ENCODE data around the gene INSYN1.

The INSYN1 gene

GRCh38 chr15:73777741-73778140 lies 24.6 kb upstream of the INSYN1 start:
- no peak for DNase-seq (ENCODE audit: low spot score)

GRCh38 chr15:73773428-73773827 lies 20.3 kb upstream of the INSYN1 start:
- DNase-seq (ENCODE audit: low spot score) = no peak

- no peak for DNase-seq (ENCODE audit: low spot score)
These were observed 18.4 kb upstream of the INSYN1 start for GRCh38 chr15:73771385-73772045.

GRCh38 chr15:73770050-73770449 lies 16.9 kb upstream of the INSYN1 start:
- no peak for DNase-seq (ENCODE audit: low spot score)

- no peak for DNase-seq (ENCODE audit: low spot score)
These were observed 14.8 kb upstream of the INSYN1 start for GRCh38 chr15:73767806-73768501.

GRCh38 chr15:73766598-73766997 lies 13.4 kb upstream of the INSYN1 start:
- DNase-seq (ENCODE audit: low spot score) = no peak

- DNase-seq (ENCODE audit: low spot score) = no peak
These were observed 12.6 kb upstream of the INSYN1 start for GRCh38 chr15:73765778-73766177.

- DNase-seq (ENCODE audit: low spot score) = no peak
These were observed 10.8 kb upstream of the INSYN1 start for GRCh38 chr15:73763931-73764330.

GRCh38 chr15:73760330-73761329 lies 7.5 kb upstream of the INSYN1 start:
- no peak for DNase-seq (ENCODE audit: low spot score)

- no peak for DNase-seq (ENCODE audit: low spot score)
These were observed 5.3 kb upstream of the INSYN1 start for GRCh38 chr15:73758461-73758860.

GRCh38 chr15:73757571-73757970 lies 4.4 kb upstream of the INSYN1 start:
- DNase-seq (ENCODE audit: low spot score) = no peak

- DNase-seq (ENCODE audit: low spot score) = no peak
These were observed 3.9 kb upstream of the INSYN1 start for GRCh38 chr15:73756947-73757513.

GRCh38 chr15:73756390-73756789 lies 3.2 kb upstream of the INSYN1 start:
- no peak for DNase-seq (ENCODE audit: low spot score)

- DNase-seq (ENCODE audit: low spot score) = no peak
These were observed 2.8 kb upstream of the INSYN1 start for GRCh38 chr15:73755946-73756345.

- DNase-seq (ENCODE audit: low spot score) = no peak
These were observed 2.3 kb upstream of the INSYN1 start for GRCh38 chr15:73755481-73755880.

GRCh38 chr15:73754461-73754860 lies 1.3 kb upstream of the INSYN1 start:
- no peak for DNase-seq (ENCODE audit: low spot score)

GRCh38 chr15:73752806-73753193 lies 351 bp downstream of the INSYN1 start:
- no peak for DNase-seq (ENCODE audit: low spot score)

- no peak for DNase-seq (ENCODE audit: low spot score)
These were observed 999 bp downstream of the INSYN1 start for GRCh38 chr15:73751899-73752805.

GRCh38 chr15:73751511-73751898 lies 1.6 kb downstream of the INSYN1 start:
- DNase-seq (ENCODE audit: low spot score) = no peak

GRCh38 chr15:73750951-73751350 lies 2.2 kb downstream of the INSYN1 start:
- no peak for DNase-seq (ENCODE audit: low spot score)

- no peak for DNase-seq (ENCODE audit: low spot score)
These were observed 2.7 kb downstream of the INSYN1 start for GRCh38 chr15:73750438-73750837.

All from LoVo (cell line).